Stimulated activated CD8-positive, alpha-beta memory T cell treated with anti-CD3 and anti-CD28 coated beads, Interleukin-7, amount 100 ng/mL, for 4 hours (primary cell): ENCODE measurements around the gene GPR132.
"Not testable (repeated sequence)": the region's sequence is repeated elsewhere in the genome, so short reads cannot be mapped to it uniquely, and the experiment has no call there.

Experiments
- DNase-seq, 2 donors: peaks; one replicate each; pipeline ENCODE4 v3.0.0-alpha.2; 2020; ENCODE audit warnings: low read depth in 2 of 2

The GPR132 gene

GRCh38 chr14:105041841-105042765 lies 23.1 kb downstream of the GPR132 start:
- no peak for DNase-seq

- no peak for DNase-seq
These were observed 25.6 kb downstream of the GPR132 start for GRCh38 chr14:105039458-105040205.

GRCh38 chr14:105035616-105036015 lies 29.6 kb downstream of the GPR132 start:
- DNase-seq = not testable (repeated sequence)

GRCh38 chr14:105034315-105035039 lies 30.8 kb downstream of the GPR132 start:
- no peak for DNase-seq

GRCh38 chr14:105033412-105033900 lies 31.8 kb downstream of the GPR132 start:
- not testable (repeated sequence) for DNase-seq

- not testable (repeated sequence) for DNase-seq
These were observed 32.8 kb downstream of the GPR132 start for GRCh38 chr14:105032451-105032901.

GRCh38 chr14:105030836-105031396 lies 34.3 kb downstream of the GPR132 start:
- DNase-seq = no peak

- DNase-seq = no peak
These were observed 35.0 kb downstream of the GPR132 start for GRCh38 chr14:105030194-105030593.

- no peak for DNase-seq
These were observed 35.8 kb downstream of the GPR132 start for GRCh38 chr14:105029402-105029801.

- DNase-seq = no peak
These were observed 36.8 kb downstream of the GPR132 start for GRCh38 chr14:105028251-105028927.

- DNase-seq = not testable (repeated sequence)
These were observed 37.5 kb downstream of the GPR132 start for GRCh38 chr14:105027718-105028117.

- DNase-seq = no peak
These were observed 38.2 kb downstream of the GPR132 start for GRCh38 chr14:105026802-105027563.

- DNase-seq = no peak
These were observed 39.0 kb downstream of the GPR132 start for GRCh38 chr14:105026033-105026785.

GRCh38 chr14:105025429-105025828 lies 39.8 kb downstream of the GPR132 start:
- no peak for DNase-seq

- DNase-seq = no peak
These were observed 41.3 kb downstream of the GPR132 start for GRCh38 chr14:105023791-105024480.

GRCh38 chr14:105023144-105023543 lies 42.1 kb downstream of the GPR132 start:
- DNase-seq = no peak

- DNase-seq = no peak
These were observed 43.0 kb downstream of the GPR132 start for GRCh38 chr14:105022276-105022670.

- DNase-seq = no peak
These were observed 43.5 kb downstream of the GPR132 start for GRCh38 chr14:105021656-105022275.
